ENCODE results near the gene PXYLP1.

PXYLP1 gene

DNA sequence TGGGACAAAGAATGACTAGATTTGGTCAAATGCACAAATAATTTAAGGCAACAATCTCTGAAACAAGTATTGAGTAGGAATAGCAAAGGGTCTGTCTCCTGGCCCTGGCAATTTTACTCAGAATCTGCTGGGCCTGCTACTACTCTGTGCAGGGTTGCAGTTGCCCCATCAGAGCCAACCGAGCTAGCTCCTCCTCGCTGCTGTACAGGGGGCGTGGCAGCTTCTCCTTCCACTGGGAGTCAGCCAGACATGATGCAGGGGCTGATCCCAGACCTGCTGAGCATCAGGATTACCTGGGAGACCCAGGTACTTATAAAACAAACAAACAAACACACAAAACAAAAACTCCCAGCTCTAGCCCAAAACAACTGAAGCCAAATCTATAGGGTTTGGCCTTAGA lies 30.5 kb upstream of the PXYLP1 start:
- Histone ChIP-seq H3K36me3 (ENCODE audit: insufficient read depth, low read length) (no peaks in the 10 kb centered on the region), H3K4me2 (ENCODE audit: low read depth, low read length, poor library complexity, severe bottlenecking) (no peak overlapping the region), H3K4me3 (ENCODE audit: low read length, poor library complexity, severe bottlenecking) (no peak overlapping the region), H4K20me1 (ENCODE audit: insufficient read depth, low read length, poor library complexity, severe bottlenecking) (no peaks in the 10 kb centered on the region), H3K4me1 (ENCODE audit: insufficient read depth, low read length, poor library complexity, severe bottlenecking) (no peaks in the 10 kb centered on the region), H3K9me3 (ENCODE audit: insufficient read depth, low read depth, low read length) (no peaks in the 10 kb centered on the region), H2AFZ (ENCODE audit: low read length) (no peak overlapping the region), H3K79me2 (ENCODE audit: insufficient read depth, low read length) (no peaks in the 10 kb centered on the region), H3F3A (ENCODE audit: low read depth) (no peaks in the 10 kb centered on the region), H3K9me2 (replicated peaks; ENCODE audit: low read depth, low read length) (no peaks in the 10 kb centered on the region), H3K9ac (ENCODE audit: low read depth, low read length, poor library complexity, severe bottlenecking) (no peak overlapping the region), H3K27me3 (ENCODE audit: insufficient read depth, low read length, poor library complexity, severe bottlenecking) (no peaks in the 10 kb centered on the region)
- TF ChIP-seq, protein P1, sequence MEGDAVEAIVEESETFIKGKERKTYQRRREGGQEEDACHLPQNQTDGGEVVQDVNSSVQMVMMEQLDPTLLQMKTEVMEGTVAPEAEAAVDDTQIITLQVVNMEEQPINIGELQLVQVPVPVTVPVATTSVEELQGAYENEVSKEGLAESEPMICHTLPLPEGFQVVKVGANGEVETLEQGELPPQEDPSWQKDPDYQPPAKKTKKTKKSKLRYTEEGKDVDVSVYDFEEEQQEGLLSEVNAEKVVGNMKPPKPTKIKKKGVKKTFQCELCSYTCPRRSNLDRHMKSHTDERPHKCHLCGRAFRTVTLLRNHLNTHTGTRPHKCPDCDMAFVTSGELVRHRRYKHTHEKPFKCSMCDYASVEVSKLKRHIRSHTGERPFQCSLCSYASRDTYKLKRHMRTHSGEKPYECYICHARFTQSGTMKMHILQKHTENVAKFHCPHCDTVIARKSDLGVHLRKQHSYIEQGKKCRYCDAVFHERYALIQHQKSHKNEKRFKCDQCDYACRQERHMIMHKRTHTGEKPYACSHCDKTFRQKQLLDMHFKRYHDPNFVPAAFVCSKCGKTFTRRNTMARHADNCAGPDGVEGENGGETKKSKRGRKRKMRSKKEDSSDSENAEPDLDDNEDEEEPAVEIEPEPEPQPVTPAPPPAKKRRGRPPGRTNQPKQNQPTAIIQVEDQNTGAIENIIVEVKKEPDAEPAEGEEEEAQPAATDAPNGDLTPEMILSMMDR (conservative IDR thresholded peaks at IDR 0.05; ENCODE audit: low read length): no peak
- TF ChIP-seq EZH2phosphoT487 (IDR thresholded peaks at IDR 0.05; ENCODE audit: borderline replicate concordance): no peak

DNA sequence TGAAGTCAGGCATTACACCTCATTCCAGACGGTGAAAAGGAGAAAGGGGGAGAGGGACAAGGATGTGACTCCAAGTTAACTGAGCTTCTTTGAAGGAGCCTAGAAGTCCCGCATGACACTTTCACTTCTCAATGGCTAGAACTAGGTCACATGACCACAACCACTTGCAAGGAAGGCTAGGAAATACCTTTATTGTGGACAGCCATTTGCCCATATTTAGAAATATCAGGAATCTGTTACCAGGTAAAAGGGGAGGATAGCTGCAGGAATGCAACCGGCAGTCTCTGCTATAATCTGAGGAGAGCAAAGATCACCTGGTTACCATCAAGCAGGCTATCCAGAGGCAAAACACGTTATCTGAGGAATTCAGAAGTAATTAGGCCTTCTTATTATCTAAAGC lies 28.9 kb upstream of the PXYLP1 start:
- Histone ChIP-seq H2AFZ (ENCODE audit: low read length) (no peak overlapping the region), H4K20me1 (ENCODE audit: insufficient read depth, low read length, poor library complexity, severe bottlenecking) (no peaks in the 10 kb centered on the region), H3K27me3 (ENCODE audit: insufficient read depth, low read length, poor library complexity, severe bottlenecking) (no peaks in the 10 kb centered on the region), H3F3A (ENCODE audit: low read depth) (no peaks in the 10 kb centered on the region), H3K9me2 (replicated peaks; ENCODE audit: low read depth, low read length) (no peaks in the 10 kb centered on the region), H3K9ac (ENCODE audit: low read depth, low read length, poor library complexity, severe bottlenecking) (no peak overlapping the region), H3K4me1 (ENCODE audit: insufficient read depth, low read length, poor library complexity, severe bottlenecking) (no peaks in the 10 kb centered on the region), H3K36me3 (ENCODE audit: insufficient read depth, low read length) (no peaks in the 10 kb centered on the region), H3K4me2 (ENCODE audit: low read depth, low read length, poor library complexity, severe bottlenecking) (no peak overlapping the region), H3K9me3 (ENCODE audit: insufficient read depth, low read depth, low read length) (no peaks in the 10 kb centered on the region), H3K4me3 (ENCODE audit: low read length, poor library complexity, severe bottlenecking) (no peak overlapping the region), H3K79me2 (ENCODE audit: insufficient read depth, low read length) (no peaks in the 10 kb centered on the region)
- TF ChIP-seq EZH2phosphoT487 (IDR thresholded peaks at IDR 0.05; ENCODE audit: borderline replicate concordance): no peak
- TF ChIP-seq, protein P1 (conservative IDR thresholded peaks at IDR 0.05; ENCODE audit: low read length): no peak

DNA sequence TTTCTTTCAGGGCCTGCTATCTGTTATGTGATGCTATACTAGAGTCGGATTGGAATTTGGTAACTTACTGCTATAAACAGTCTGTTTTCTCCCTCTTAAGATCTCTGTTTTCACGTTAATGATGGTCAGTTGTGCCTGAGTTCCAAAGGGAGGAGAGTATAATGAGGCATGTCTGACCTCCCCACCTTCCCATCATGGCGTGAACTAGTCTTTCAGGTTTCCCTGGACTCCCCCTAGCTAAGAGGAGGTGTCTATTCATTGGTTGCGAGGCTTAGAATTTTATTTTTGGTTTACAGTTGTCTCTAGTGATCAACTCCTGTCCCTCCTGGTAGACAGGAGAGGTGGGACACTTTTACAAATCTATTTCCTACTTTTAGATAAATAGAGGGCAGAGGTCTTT lies 27.8 kb upstream of the PXYLP1 start:
- no peak for TF ChIP-seq EZH2phosphoT487 (IDR thresholded peaks at IDR 0.05; ENCODE audit: borderline replicate concordance)
- TF ChIP-seq, protein P1 (conservative IDR thresholded peaks at IDR 0.05; ENCODE audit: low read length): no peak
- no peaks in the 10 kb centered on the region for H3F3A ChIP-seq (ENCODE audit: low read depth)
- H3K4me3 ChIP-seq (ENCODE audit: low read length, poor library complexity, severe bottlenecking): no peak overlapping the region
- H3K9ac ChIP-seq (ENCODE audit: low read depth, low read length, poor library complexity, severe bottlenecking): no peak overlapping the region
- H3K4me1 ChIP-seq (ENCODE audit: insufficient read depth, low read length, poor library complexity, severe bottlenecking): no peaks in the 10 kb centered on the region
- H2AFZ ChIP-seq (ENCODE audit: low read length): no peak overlapping the region
- H3K36me3 ChIP-seq (ENCODE audit: insufficient read depth, low read length): no peaks in the 10 kb centered on the region
- H3K79me2 ChIP-seq (ENCODE audit: insufficient read depth, low read length): no peaks in the 10 kb centered on the region
- no peak overlapping the region for H3K4me2 ChIP-seq (ENCODE audit: low read depth, low read length, poor library complexity, severe bottlenecking)
- H3K9me2 ChIP-seq (replicated peaks; ENCODE audit: low read depth, low read length): no peaks in the 10 kb centered on the region
- no peaks in the 10 kb centered on the region for H3K9me3 ChIP-seq (ENCODE audit: insufficient read depth, low read depth, low read length)
- H3K27me3 ChIP-seq (ENCODE audit: insufficient read depth, low read length, poor library complexity, severe bottlenecking): no peaks in the 10 kb centered on the region
- no peaks in the 10 kb centered on the region for H4K20me1 ChIP-seq (ENCODE audit: insufficient read depth, low read length, poor library complexity, severe bottlenecking)

All from Loucy (cell line).